SK-N-SH (cell line): ENCODE measurements around the gene ADPRH. TPM values are rescaled to one million over a fixed set of nuclear protein-coding genes. Genes with fewer than 3 reads are reported as not detected.

Experiments
- CTCF ChIA-PET: fragments of 300-600, 350-600 bp; formaldehyde crosslinking; extraction: SDS; loops from one replicate; lab custom pipeline; 2021; lab: Yijun Ruan, JAX
- POLR2A ChIA-PET: fragments of 350-600 bp; sonication (Branson Sonifier 250); formaldehyde crosslinking; extraction: SDS; loops from one replicate; lab custom pipeline; 2020; ENCODE audit warnings: antibody characterized with exemption, inconsistent platforms; lab: Yijun Ruan, JAX
- DNase-seq: peaks from one replicate; pipeline ENCODE4 v3.0.0; 2012
- H2AFZ ChIP-seq: fragments of 200-600 bp; sonication (generic); 2 replicates; pipeline ENCODE4 v1.8.1; 2016; ENCODE audit warnings: antibody characterized with exemption, mild to moderate bottlenecking, low read depth
- H3F3A ChIP-seq: fragments of 200-600 bp; sonication (generic); replicated peaks from 2 replicates; pipeline ENCODE3; 2016; ENCODE audit warnings: antibody characterized with exemption, mild to moderate bottlenecking; ENCODE audit not compliant: insufficient read depth
- H3K27ac ChIP-seq, 2 experiments: fragments of 200-500 bp in 1 of 2; fragments of 200-600 bp in 1 of 2; sonication (Bioruptor generic) in 1 of 2; sonication (generic), shearing (Covaris generic) in 1 of 2; 2 replicates each; pipeline versions ENCODE4 v1.5.1 to v1.6.1; 2014 to 2016; ENCODE audit warnings: low read depth in 2 of 2, inconsistent platforms in 1 of 2, low read length in 1 of 2, mild to moderate bottlenecking in 1 of 2, mixed read lengths in 1 of 2
- H3K27me3 ChIP-seq: fragments of 200-600 bp; sonication (generic), shearing (Covaris generic); 2 replicates; pipeline ENCODE4 v1.6.1; 2016; ENCODE audit warnings: mixed run types; ENCODE audit not compliant: insufficient read depth
- H3K36me3 ChIP-seq, 2 experiments: fragments of 200-500 bp in 1 of 2; fragments of 200-600 bp in 1 of 2; sonication (Bioruptor generic) in 1 of 2; sonication (generic) in 1 of 2; replicated peaks in 1 of 2; 2 replicates each; pipeline versions ENCODE3 to v1.5.1; 2014 to 2016; ENCODE audit warnings: low read length in 1 of 2, mild to moderate bottlenecking in 1 of 2; ENCODE audit not compliant: insufficient read depth in 2 of 2, control insufficient read depth in 1 of 2
- H3K4me1 ChIP-seq, 2 experiments: fragments of 200-500 bp in 1 of 2; fragments of 200-600 bp in 1 of 2; sonication (Bioruptor generic) in 1 of 2; sonication (generic), shearing (Covaris generic) in 1 of 2; 2 replicates each; pipeline versions ENCODE4 v1.5.1 to v1.6.1; 2014 to 2016; ENCODE audit warnings: low read depth in 1 of 2, low read length in 1 of 2, mixed run types in 1 of 2; ENCODE audit not compliant: insufficient read depth in 2 of 2, control insufficient read depth in 1 of 2
- H3K4me2 ChIP-seq: fragments of 200-600 bp; sonication (generic), shearing (Covaris generic); 2 replicates; pipeline ENCODE4 v1.6.1; 2017; ENCODE audit warnings: mixed run types
- H3K4me3 ChIP-seq, 2 experiments: fragments of 200-500 bp in 1 of 2; fragments of 200-600 bp in 1 of 2; sonication (Bioruptor generic) in 1 of 2; sonication (generic), shearing (Covaris generic) in 1 of 2; 2 replicates each; pipeline versions ENCODE4 v1.5.1 to v1.8.1; 2014 to 2016; ENCODE audit warnings: low read depth in 2 of 2, inconsistent platforms in 1 of 2, low read length in 1 of 2, mild to moderate bottlenecking in 1 of 2, mixed read lengths in 1 of 2, moderate library complexity in 1 of 2
- H3K79me2 ChIP-seq: fragments of 200-600 bp; sonication (generic); 2 replicates; pipeline ENCODE4 v1.8.1; 2017; ENCODE audit warnings: mild to moderate bottlenecking; ENCODE audit not compliant: insufficient read depth
- H3K9ac ChIP-seq: fragments of 200-600 bp; sonication (generic); 2 replicates; pipeline ENCODE4 v1.6.1; 2017; ENCODE audit warnings: mixed run types
- H3K9me2 ChIP-seq: fragments of 200-600 bp; sonication (generic); 2 replicates; pipeline ENCODE4 v1.6.1; 2017; ENCODE audit warnings: mixed run types
- H3K9me3 ChIP-seq: fragments of 200-600 bp; sonication (generic); 2 replicates; pipeline ENCODE4 v1.6.1; 2017; ENCODE audit warnings: mixed run types, mild to moderate bottlenecking, moderate library complexity
- H4K20me1 ChIP-seq: fragments of 200-600 bp; sonication (generic); 2 replicates; pipeline ENCODE4 v1.6.1; 2017; ENCODE audit warnings: mild to moderate bottlenecking, mixed run types; ENCODE audit not compliant: insufficient read depth
- CTCF ChIP-seq: fragments of 200-600 bp; sonication (generic); IDR thresholded peaks from 2 replicates; pipeline ENCODE4 v1.6.1; 2017; ENCODE audit warnings: antibody characterized with exemption, mild to moderate bottlenecking, moderate library complexity
- ELF1 ChIP-seq: IDR thresholded peaks from 2 replicates; pipeline ENCODE4 v1.4.0; 2012
- FOXJ3 ChIP-seq: sonication (generic); formaldehyde crosslinking; IDR thresholded peaks from 2 replicates; pipeline ENCODE4 v1.5.1; 2020; ENCODE audit warnings: mild to moderate bottlenecking, missing genetic modification reagents
- GABPA ChIP-seq: IDR thresholded peaks from 2 replicates; pipeline ENCODE4 v1.4.0; 2012; ENCODE audit warnings: low read depth, mild to moderate bottlenecking
- GATA2 ChIP-seq: sonication (generic); formaldehyde crosslinking; IDR thresholded peaks from 2 replicates; pipeline ENCODE4 v1.5.0; 2020; ENCODE audit warnings: mild to moderate bottlenecking, missing genetic modification reagents
- MEF2A ChIP-seq: IDR thresholded peaks from 2 replicates; pipeline ENCODE4 v1.4.0; 2012; ENCODE audit warnings: low read depth, borderline replicate concordance
- MXI1 ChIP-seq: IDR thresholded peaks from 2 replicates; pipeline ENCODE4 v1.6.1; 2012; ENCODE audit warnings: mild to moderate bottlenecking, low read depth, low read length, improper control_type of control experiment
- NFIC ChIP-seq: IDR thresholded peaks from 2 replicates; pipeline ENCODE4 v1.4.0; 2012; ENCODE audit warnings: borderline replicate concordance
- POLR2AphosphoS5 ChIP-seq: IDR thresholded peaks from 2 replicates; pipeline ENCODE4 v1.6.1; 2012; ENCODE audit warnings: low read depth, low read length
- RCOR1 ChIP-seq: fragments of 150-350 bp; IDR thresholded peaks from 2 replicates; pipeline ENCODE4 v1.6.1; 2017; ENCODE audit warnings: antibody characterized with exemption, low read length
- REST ChIP-seq: IDR thresholded peaks from 2 replicates; pipeline ENCODE4 v1.6.1; 2012; ENCODE audit warnings: mild to moderate bottlenecking, low read depth, low read length, moderate library complexity
- RFX5 ChIP-seq: IDR thresholded peaks from 2 replicates; pipeline ENCODE4 v1.6.1; 2012; ENCODE audit warnings: mild to moderate bottlenecking, improper control_type of control experiment, low read length
- SIN3A ChIP-seq: IDR thresholded peaks from 2 replicates; pipeline ENCODE4 v1.6.1; 2012; ENCODE audit warnings: low read depth, mild to moderate bottlenecking, low read length, moderate library complexity, borderline replicate concordance
- SMC3 ChIP-seq: IDR thresholded peaks from 2 replicates; pipeline ENCODE4 v1.6.1; 2012; ENCODE audit warnings: low read depth, low read length, improper control_type of control experiment
- USF2 ChIP-seq: fragments of 150-350 bp; IDR thresholded peaks from 2 replicates; pipeline ENCODE4 v1.6.1; 2017; ENCODE audit warnings: antibody characterized with exemption, low read length, low read depth, borderline replicate concordance
- YY1 ChIP-seq: IDR thresholded peaks from 2 replicates; pipeline ENCODE4 v1.4.0; 2012; ENCODE audit warnings: low read depth, mild to moderate bottlenecking
- WGBS: methylation state at CpG from one replicate; pipeline ENCODE4 v1.1.6; 2017; ENCODE audit warnings: low lambda C conversion rate; 5-methylcytosine and 5-hydroxymethylcytosine counted together
- polyA plus RNA-seq, 3 experiments: library from polyadenylated mRNA; depleted of rRNA; stranded (reverse); fragments of >200 nt; gene quantifications; 2 replicates each; pipeline ENCODE4 v1.2.3, GENCODE V29; 2012
- TF ChIP-seq, protein P1 (sequence below): IDR thresholded peaks from 2 replicates; pipeline ENCODE4; 2012
- TF ChIP-seq, protein P2 (sequence below): fragments of 150-350 bp; IDR thresholded peaks from 2 replicates; pipeline ENCODE4 v1.6.1; 2016; ENCODE audit warnings: mild to moderate bottlenecking, low read depth, low read length

Gene ADPRH
- polyA plus RNA-seq, 1 of the 3 experiments (the other 2 are of a cell fraction) = not detected

GRCh38 chr3:119632216-119632615, 52.9 kb downstream of the ADPRH start:
- Histone ChIP-seq H3K36me3 (no peaks in the 10 kb centered on the region), H2AFZ (no peak overlapping the region), H3F3A (peaks cover 2% of the 10 kb centered on the region), H4K20me1 (no peaks in the 10 kb centered on the region), H3K27ac (peak overlapping the region in 1 of 2 experiments; percentile 51; a peak in 2 of 4 replicates), H3K9me3 (no peaks in the 10 kb centered on the region), H3K4me3 (no peak overlapping the region), H3K9me2 (no peaks in the 10 kb centered on the region), H3K79me2 (no peaks in the 10 kb centered on the region), H3K9ac (no peak overlapping the region), H3K4me2 (no peak overlapping the region), H3K4me1 (peaks cover 6 to 27% of the 10 kb centered on the region in 2 experiments)
- POLR2A ChIA-PET = no interaction called here
- DNase-seq = no peak
- WGBS = 76% methylated on average over 4 of the region's 4 CpGs
- TF ChIP-seq, protein P1, sequence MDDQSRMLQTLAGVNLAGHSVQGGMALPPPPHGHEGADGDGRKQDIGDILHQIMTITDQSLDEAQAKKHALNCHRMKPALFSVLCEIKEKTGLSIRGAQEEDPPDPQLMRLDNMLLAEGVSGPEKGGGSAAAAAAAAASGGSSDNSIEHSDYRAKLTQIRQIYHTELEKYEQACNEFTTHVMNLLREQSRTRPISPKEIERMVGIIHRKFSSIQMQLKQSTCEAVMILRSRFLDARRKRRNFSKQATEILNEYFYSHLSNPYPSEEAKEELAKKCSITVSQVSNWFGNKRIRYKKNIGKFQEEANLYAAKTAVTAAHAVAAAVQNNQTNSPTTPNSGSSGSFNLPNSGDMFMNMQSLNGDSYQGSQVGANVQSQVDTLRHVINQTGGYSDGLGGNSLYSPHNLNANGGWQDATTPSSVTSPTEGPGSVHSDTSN = no peak
- no peak for TF ChIP-seq YY1
- no peak for TF ChIP-seq POLR2AphosphoS5
- TF ChIP-seq MEF2A = no peak
- TF ChIP-seq RCOR1 = no peak
- TF ChIP-seq CTCF = no peak
- no peak for TF ChIP-seq USF2
- TF ChIP-seq, all 33 proteins: peak for 0
- H3K27me3 ChIP-seq = no peaks in the 10 kb centered on the region
- CTCF ChIA-PET = no interaction called here

DNA sequence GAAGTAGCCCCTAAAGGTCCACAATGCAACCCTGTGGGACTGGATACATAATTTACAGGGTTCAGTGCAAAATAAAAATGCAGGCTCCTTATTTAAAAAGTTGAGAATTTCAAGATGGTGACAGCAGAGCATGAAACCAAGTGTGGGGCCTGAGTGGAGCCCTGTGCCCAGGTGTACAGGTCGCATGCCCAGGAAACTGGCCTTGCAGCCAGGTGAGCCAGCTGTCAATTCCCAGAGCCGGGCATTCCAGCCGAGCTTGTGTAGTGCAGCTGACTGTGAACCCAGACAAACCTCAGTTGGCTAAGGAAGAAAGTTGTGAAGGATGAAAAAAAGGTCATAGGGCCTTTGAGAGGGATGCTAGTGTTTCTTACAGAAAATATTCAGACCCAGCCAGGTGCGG, 53.5 kb downstream of the ADPRH start:
- Histone ChIP-seq H4K20me1 (no peaks in the 10 kb centered on the region), H3K27me3 (no peaks in the 10 kb centered on the region), H3K9ac (no peak overlapping the region), H3K79me2 (no peaks in the 10 kb centered on the region), H3F3A (peaks cover 7% of the 10 kb centered on the region), H3K27ac (peak overlapping the region in 1 of 2 experiments; percentile 51; a peak in 2 of 4 replicates), H3K9me2 (no peaks in the 10 kb centered on the region), H3K4me2 (no peak overlapping the region), H3K4me1 (peaks cover 9 to 32% of the 10 kb centered on the region in 2 experiments), H3K4me3 (no peak overlapping the region), H3K9me3 (no peaks in the 10 kb centered on the region), H2AFZ (no peak overlapping the region), H3K36me3 (no peaks in the 10 kb centered on the region)
- WGBS = 98% methylated on average over 4 of the region's 4 CpGs
- CTCF ChIA-PET = no interaction called here
- DNase-seq = no peak
- POLR2A ChIA-PET = no interaction called here
- TF ChIP-seq, protein P1 = no peak
- no peak for TF ChIP-seq SMC3
- TF ChIP-seq NFIC = no peak
- TF ChIP-seq ELF1 = no peak
- TF ChIP-seq RFX5 = no peak
- TF ChIP-seq MXI1 = no peak
- TF ChIP-seq, protein P2, sequence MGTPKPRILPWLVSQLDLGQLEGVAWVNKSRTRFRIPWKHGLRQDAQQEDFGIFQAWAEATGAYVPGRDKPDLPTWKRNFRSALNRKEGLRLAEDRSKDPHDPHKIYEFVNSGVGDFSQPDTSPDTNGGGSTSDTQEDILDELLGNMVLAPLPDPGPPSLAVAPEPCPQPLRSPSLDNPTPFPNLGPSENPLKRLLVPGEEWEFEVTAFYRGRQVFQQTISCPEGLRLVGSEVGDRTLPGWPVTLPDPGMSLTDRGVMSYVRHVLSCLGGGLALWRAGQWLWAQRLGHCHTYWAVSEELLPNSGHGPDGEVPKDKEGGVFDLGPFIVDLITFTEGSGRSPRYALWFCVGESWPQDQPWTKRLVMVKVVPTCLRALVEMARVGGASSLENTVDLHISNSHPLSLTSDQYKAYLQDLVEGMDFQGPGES = no peak
- TF ChIP-seq MEF2A = no peak
- no peak for TF ChIP-seq REST
- TF ChIP-seq GABPA = no peak
- TF ChIP-seq SIN3A = no peak
- no peak for TF ChIP-seq FOXJ3 (CRISPR knock-in tag)
- TF ChIP-seq GATA2 (CRISPR knock-in tag) = no peak
